IMR-90 (cell line): ENCODE data around the gene THOC3. TPM values are rescaled to one million over a fixed set of nuclear protein-coding genes. Genes with fewer than 3 reads are reported as not detected.
"Not testable (repeated sequence)": the region's sequence is repeated elsewhere in the genome, so short reads cannot be mapped to it uniquely, and the experiment has no call there.

Experiments used
- ATAC-seq: fragments of 200-7000 bp; cut with Tn5 transposase; 2 replicates; pipeline ENCODE4 v1.9.1; 2020; ENCODE audit warnings: low read depth, mild to moderate bottlenecking, moderate library complexity
- BruUV-seq: library from RNA; stranded (reverse); fragments of 400-500 nt; replicated peaks from 2 replicates; lab custom pipeline; 2021; lab: Mats Ljungman, UMichigan
- CTCF ChIA-PET: fragments of 300-600 bp; formaldehyde crosslinking; extraction: SDS; loops from one replicate; lab custom pipeline; 2021; ENCODE audit warnings: antibody characterized with exemption; lab: Yijun Ruan, JAX
- POLR2A ChIA-PET: fragments of 300-600 bp; sonication (Branson Sonifier 250); formaldehyde crosslinking; loops from one replicate; lab custom pipeline; 2022; ENCODE audit warnings: antibody characterized with exemption; ENCODE audit not compliant: unreplicated experiment; lab: Charles Lee
- DNase-seq: peaks from one replicate; pipeline ENCODE4 v3.0.0; 2013
- H2AFZ ChIP-seq: replicated peaks from 2 replicates; pipeline ENCODE3; 2013; ENCODE audit warnings: low read length, mild to moderate bottlenecking; ENCODE audit not compliant: poor library complexity
- H2AK5ac ChIP-seq: 2 replicates; pipeline ENCODE4 v1.6.1; 2013; ENCODE audit warnings: low read depth, low read length, inconsistent platforms
- H2AK9ac ChIP-seq: replicated peaks from 2 replicates; pipeline ENCODE3; 2013; ENCODE audit warnings: mild to moderate bottlenecking, low read depth, low read length, moderate library complexity; ENCODE audit not compliant: poor library complexity
- H2BK120ac ChIP-seq: 2 replicates; pipeline ENCODE4 v1.6.1; 2013; ENCODE audit warnings: low read depth, low read length, inconsistent platforms
- H2BK15ac ChIP-seq: 3 replicates; pipeline ENCODE4 v1.6.1; 2013; ENCODE audit warnings: low read depth, low read length, inconsistent platforms
- H2BK20ac ChIP-seq: 2 replicates; pipeline ENCODE4 v1.6.1; 2013; ENCODE audit warnings: low read depth, mild to moderate bottlenecking, inconsistent platforms, low read length, moderate library complexity
- H2BK5ac ChIP-seq: 2 replicates; pipeline ENCODE4 v1.6.1; 2013; ENCODE audit warnings: mild to moderate bottlenecking, low read depth, low read length, inconsistent platforms; ENCODE audit not compliant: poor library complexity, severe bottlenecking
- H3K14ac ChIP-seq: replicated peaks from 2 replicates; pipeline ENCODE4 v1.6.1; 2013; ENCODE audit warnings: low read depth, low read length, inconsistent platforms
- H3K18ac ChIP-seq: 2 replicates; pipeline ENCODE4 v1.6.1; 2013; ENCODE audit warnings: low read depth, low read length, control low read depth
- H3K23ac ChIP-seq: 2 replicates; pipeline ENCODE4 v1.6.1; 2013; ENCODE audit warnings: low read depth, low read length, inconsistent platforms
- H3K27ac ChIP-seq: 2 replicates; pipeline ENCODE4 v1.5.1; 2013; ENCODE audit warnings: mild to moderate bottlenecking, control low read depth, low read length; ENCODE audit not compliant: insufficient read depth
- H3K27me3 ChIP-seq: 2 replicates; pipeline ENCODE4 v1.6.1; 2013; ENCODE audit warnings: low read length; ENCODE audit not compliant: control insufficient read depth, insufficient read depth
- H3K36me3 ChIP-seq: 2 replicates; pipeline ENCODE4 v1.6.1; 2013; ENCODE audit warnings: low read length, mixed read lengths; ENCODE audit not compliant: control insufficient read depth, insufficient read depth
- H3K4ac ChIP-seq: 2 replicates; pipeline ENCODE4 v1.6.1; 2013; ENCODE audit warnings: low read depth, low read length, inconsistent platforms
- H3K4me1 ChIP-seq: 2 replicates; pipeline ENCODE4 v1.6.1; 2013; ENCODE audit warnings: low read length, mixed read lengths; ENCODE audit not compliant: control insufficient read depth, insufficient read depth
- H3K4me2 ChIP-seq: 2 replicates; pipeline ENCODE4 v1.6.1; 2013; ENCODE audit warnings: low read depth, mild to moderate bottlenecking, control low read depth, low read length, moderate library complexity
- H3K4me3 ChIP-seq: 2 replicates; pipeline ENCODE4 v1.5.1; 2013; ENCODE audit warnings: low read depth, mild to moderate bottlenecking, control low read depth, low read length, moderate library complexity; ENCODE audit not compliant: insufficient read depth
- H3K56ac ChIP-seq: 2 replicates; pipeline ENCODE4 v1.6.1; 2013; ENCODE audit warnings: low read length, inconsistent platforms; ENCODE audit not compliant: insufficient read depth; ENCODE audit errors: extremely low read depth
- H3K79me1 ChIP-seq, 2 experiments: 2 replicates each; pipeline ENCODE4 v1.6.1; 2013; ENCODE audit warnings: low read length in 2 of 2, inconsistent platforms in 1 of 2, low read depth in 1 of 2
- H3K9ac ChIP-seq: 2 replicates; pipeline ENCODE4 v1.6.1; 2013; ENCODE audit warnings: low read depth, low read length, control low read depth
- H3K9me1 ChIP-seq: 2 replicates; pipeline ENCODE4 v1.6.1; 2013; ENCODE audit warnings: low read length, inconsistent platforms; ENCODE audit not compliant: insufficient read depth
- H3K9me3 ChIP-seq: 2 replicates; pipeline ENCODE4 v1.6.1; 2013; ENCODE audit warnings: low read length; ENCODE audit not compliant: control insufficient read depth, insufficient read depth
- H4K20me1 ChIP-seq: 2 replicates; pipeline ENCODE4 v1.6.1; 2013; ENCODE audit warnings: low read length, inconsistent platforms; ENCODE audit not compliant: insufficient read depth
- H4K5ac ChIP-seq: 2 replicates; pipeline ENCODE4 v1.6.1; 2013; ENCODE audit warnings: mild to moderate bottlenecking, low read depth, low read length, control low read depth
- H4K8ac ChIP-seq, 2 experiments: 2 replicates each; pipeline ENCODE4 v1.6.1; 2013; ENCODE audit warnings: low read depth in 2 of 2, low read length in 2 of 2, control low read depth in 1 of 2, inconsistent platforms in 1 of 2
- H4K91ac ChIP-seq: 2 replicates; pipeline ENCODE4 v1.6.1; 2013; ENCODE audit warnings: low read depth, low read length, inconsistent platforms; ENCODE audit not compliant: insufficient read depth
- WGBS, 2 experiments: methylation state at CpG; one replicate each; pipeline versions ENCODE4 v1.1.5 to v1.1.7; 2013; ENCODE audit warnings: missing lambda C conversion rate in 2 of 2; ENCODE audit not compliant: insufficient read length in 1 of 2; ENCODE audit errors: extremely low coverage in 2 of 2; 5-methylcytosine and 5-hydroxymethylcytosine counted together
- dilution Hi-C: fragments of 300-500 bp; cut with HindIII; formaldehyde crosslinking; loops from one replicate; pipeline ENCODE4 v1.14.3; 2018; ENCODE audit warnings: low sequenced_read_pairs; ENCODE audit not compliant: unreplicated experiment
- in situ Hi-C: fragments of 300-500 bp; cut with MboI; formaldehyde crosslinking; loops from 3 replicates; pipeline ENCODE4 v1.14.3; 2019; ENCODE audit warnings: low sequenced_read_pairs, inconsistent platforms, mixed read lengths
- intact Hi-C: fragments of 100-400 bp; cut with micrococcal nuclease; formaldehyde crosslinking; loops from 2 replicates; pipeline ENCODE4 v1.10.0; 2022
- polyA plus RNA-seq, 3 experiments: library from polyadenylated mRNA; depleted of rRNA; stranded (reverse); fragments of >200 nt; gene quantifications; 2 replicates each; pipeline ENCODE4 v1.2.3, GENCODE V29; 2012; ENCODE audit warnings: low replicate concordance in 1 of 3
- total RNA-seq: library from RNA; depleted of rRNA; stranded (reverse); fragments of >200 nt; gene quantifications from 2 replicates; pipeline ENCODE4 v1.2.3, GENCODE V29; 2012

THOC3 gene
- total and polyA plus RNA-seq, 2 of the 4 experiments (the other 2 are of a cell fraction): 87.9 to 114 TPM

GRCh38 chr5:175960228-175960627, 7.9 kb downstream of the THOC3 start:
- dilution Hi-C loops, H2AK9ac ChIP-seq, H3K9me3 ChIP-seq, H3K4me1 ChIP-seq, H2BK15ac ChIP-seq, H2BK20ac ChIP-seq, H2AK5ac ChIP-seq, H2AFZ ChIP-seq, POLR2A ChIA-PET, H4K20me1 ChIP-seq, H4K8ac ChIP-seq, in situ Hi-C loops, H3K27me3 ChIP-seq, H3K23ac ChIP-seq, H3K36me3 ChIP-seq, H4K5ac ChIP-seq, BruUV-seq, H3K4me2 ChIP-seq, H3K4ac ChIP-seq, intact Hi-C loops, H4K91ac ChIP-seq, ATAC-seq, H3K56ac ChIP-seq, DNase-seq, CTCF ChIA-PET, H2BK5ac ChIP-seq, H2BK120ac ChIP-seq, H3K14ac ChIP-seq, H3K4me3 ChIP-seq, H3K9ac ChIP-seq, H3K9me1 ChIP-seq, H3K79me1 ChIP-seq, H3K18ac ChIP-seq, H3K27ac ChIP-seq: not testable (repeated sequence)
- WGBS, 2 experiments: no CpG with 5 or more reads among the region's 6 CpGs

DNA sequence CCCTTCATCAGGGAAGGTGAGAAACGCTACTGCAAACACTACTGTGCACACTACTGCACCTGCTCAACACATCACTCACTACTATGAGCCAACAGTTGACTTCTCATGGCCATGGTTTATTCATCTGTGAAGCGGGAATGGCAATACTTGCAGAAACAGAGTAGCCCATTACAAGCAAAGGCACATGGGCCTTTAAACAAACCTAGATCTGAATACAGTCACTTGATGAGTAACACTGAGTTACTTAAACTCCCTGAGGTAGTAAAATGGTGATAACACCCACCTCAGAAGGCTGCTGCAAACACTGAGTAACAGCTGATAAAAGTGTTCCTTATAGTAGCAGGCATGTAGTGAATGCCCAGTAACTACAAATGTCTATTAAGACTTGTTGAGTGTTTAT, 9.6 kb downstream of the THOC3 start:
- H3K23ac ChIP-seq, in situ Hi-C loops, H3K14ac ChIP-seq, intact Hi-C loops, H4K20me1 ChIP-seq, H2AK5ac ChIP-seq, H2BK15ac ChIP-seq, dilution Hi-C loops, H2AFZ ChIP-seq, H3K9ac ChIP-seq, H4K8ac ChIP-seq, POLR2A ChIA-PET, H3K4me3 ChIP-seq, H3K27ac ChIP-seq, H3K4me1 ChIP-seq, H3K4ac ChIP-seq, H3K9me1 ChIP-seq, H4K91ac ChIP-seq, H3K18ac ChIP-seq, H2BK20ac ChIP-seq, CTCF ChIA-PET, H3K79me1 ChIP-seq, H3K4me2 ChIP-seq, BruUV-seq, H2AK9ac ChIP-seq, H2BK5ac ChIP-seq, H3K56ac ChIP-seq, H3K9me3 ChIP-seq, H4K5ac ChIP-seq, H3K36me3 ChIP-seq, H2BK120ac ChIP-seq, H3K27me3 ChIP-seq: not testable (repeated sequence)
- DNase-seq (peak; percentile 15), ATAC-seq (peak; percentile 15; the same call in 1 of the 2 replicates)
- no CpG with 5 or more reads among the region's 2 CpGs for WGBS, 2 experiments
